HG03175 (cell line): ENCODE data around the gene FBXO8.
"Not testable (repeated sequence)": the region's sequence is repeated elsewhere in the genome, so short reads cannot be mapped to it uniquely, and the experiment has no call there.

ENCODE experiments used
- ATAC-seq: cut with Tn5 transposase; IDR thresholded peaks from one replicate; pipeline ENCODE4 v1.9.1; 2021; ENCODE audit warnings: mild to moderate bottlenecking, moderate library complexity; ENCODE audit not compliant: unreplicated experiment

FBXO8 gene, protein sequence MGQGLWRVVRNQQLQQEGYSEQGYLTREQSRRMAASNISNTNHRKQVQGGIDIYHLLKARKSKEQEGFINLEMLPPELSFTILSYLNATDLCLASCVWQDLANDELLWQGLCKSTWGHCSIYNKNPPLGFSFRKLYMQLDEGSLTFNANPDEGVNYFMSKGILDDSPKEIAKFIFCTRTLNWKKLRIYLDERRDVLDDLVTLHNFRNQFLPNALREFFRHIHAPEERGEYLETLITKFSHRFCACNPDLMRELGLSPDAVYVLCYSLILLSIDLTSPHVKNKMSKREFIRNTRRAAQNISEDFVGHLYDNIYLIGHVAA

DNA sequence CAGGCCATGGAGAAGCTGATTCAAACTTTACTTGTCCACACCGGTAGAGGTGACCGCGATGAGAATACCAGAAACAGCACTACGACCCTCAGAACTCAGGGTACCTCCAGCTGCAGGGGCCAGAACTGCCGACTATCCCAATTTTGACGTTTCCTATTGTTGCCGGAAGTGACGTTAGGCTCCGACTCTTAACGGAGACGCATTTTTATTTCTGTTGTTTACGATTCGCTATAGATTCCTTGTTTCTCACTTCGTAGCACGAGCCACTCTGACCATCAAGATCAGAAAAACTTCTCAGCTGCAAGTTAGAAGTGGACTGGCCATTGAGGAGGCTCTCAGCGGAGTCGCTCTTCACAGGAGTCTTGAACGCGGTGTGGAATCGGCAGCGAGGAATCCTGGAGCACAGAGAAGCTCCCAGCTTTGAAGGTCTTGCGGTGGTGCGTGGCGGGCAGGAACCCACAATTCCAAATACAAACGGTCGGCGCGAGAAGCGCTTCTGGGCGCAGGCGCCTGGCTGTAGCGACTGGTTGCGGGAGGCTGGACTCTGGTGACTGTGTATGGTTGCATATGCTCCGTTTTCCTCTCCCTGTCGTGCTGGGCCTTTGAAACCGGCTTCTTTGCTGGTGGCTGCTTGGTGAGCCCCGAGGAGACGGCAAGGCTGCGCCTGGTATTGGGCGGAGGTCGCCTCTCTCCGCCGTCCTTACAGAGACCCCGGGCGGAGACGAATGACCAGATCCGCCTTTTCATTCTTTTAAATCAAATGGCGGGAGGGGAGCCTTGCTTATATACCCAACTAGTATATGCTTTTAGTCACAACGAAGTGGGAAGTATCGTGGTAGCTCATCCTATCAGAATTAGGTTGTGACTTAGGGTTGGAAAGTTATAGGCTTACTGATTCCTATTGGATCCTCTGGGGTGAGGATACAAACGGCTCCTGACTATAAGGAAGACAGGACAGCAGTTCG is at the start of gene FBXO8, which contains the start of gene CEP44:
TSS of gene FBXO8 (minus strand) at position 161 of the 965 bp plus-strand sequence. CDS start 20,575 bp downstream, outside the sequence.
TSS of gene CEP44 (plus strand) at position 405 of the 965 bp plus-strand sequence. CDS start 15,211 bp downstream, outside the sequence.
- peak; percentile 60 for ATAC-seq

DNA sequence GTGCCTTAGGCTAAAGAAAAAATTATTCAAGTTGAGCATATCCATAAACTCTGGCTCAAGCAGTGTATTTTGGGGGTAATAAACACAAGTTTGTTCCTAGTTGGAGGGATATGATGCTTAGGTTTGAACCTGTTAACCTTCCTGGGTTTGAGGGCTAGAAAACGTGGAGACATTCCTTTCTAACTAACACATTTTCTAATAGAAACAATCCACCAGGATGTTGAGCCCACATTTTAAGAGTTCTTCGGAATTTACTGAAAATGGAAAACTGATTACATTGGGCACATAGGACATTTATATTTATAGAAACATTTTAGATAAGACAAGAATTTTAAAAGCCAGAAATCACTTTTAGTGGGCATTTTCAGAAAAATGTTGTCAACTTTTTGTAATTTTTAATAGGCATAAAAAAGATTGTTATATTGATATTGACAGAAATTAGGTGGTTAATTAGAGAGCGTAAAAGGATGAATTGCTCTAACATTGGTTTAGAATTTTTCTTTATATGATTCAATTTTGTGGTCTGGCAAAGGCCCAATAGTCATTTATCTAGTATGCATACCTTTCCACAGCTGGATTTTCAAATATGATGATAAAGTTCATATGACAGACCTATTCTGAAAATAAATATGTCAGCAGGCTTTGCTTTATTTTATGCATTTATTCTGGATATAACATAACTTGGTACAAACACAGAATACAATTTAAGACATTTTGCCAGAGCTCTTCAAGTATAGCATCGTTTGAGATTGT is 49.5 kb upstream of the FBXO8 start:
- no peak for ATAC-seq

DNA sequence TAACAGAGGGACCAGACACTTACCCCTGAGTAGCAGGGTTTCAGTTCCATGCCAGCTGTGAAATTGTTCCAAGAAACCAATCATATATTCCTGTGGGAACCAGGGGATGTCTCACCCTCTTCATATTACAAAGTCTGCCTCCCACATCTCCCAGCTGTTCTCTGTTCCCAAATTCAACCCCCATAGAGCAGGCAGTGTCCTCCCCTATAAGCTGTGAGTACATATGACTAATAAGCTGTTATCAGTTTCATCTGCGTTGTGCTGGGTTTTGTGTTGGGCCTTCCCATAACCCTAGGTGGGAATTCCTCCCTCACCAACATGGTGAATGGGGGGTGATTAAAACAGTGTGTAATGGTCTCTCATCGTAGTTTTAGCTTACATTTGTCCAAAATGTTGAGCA is 41.3 kb upstream of the FBXO8 start:
- no peak for ATAC-seq

DNA sequence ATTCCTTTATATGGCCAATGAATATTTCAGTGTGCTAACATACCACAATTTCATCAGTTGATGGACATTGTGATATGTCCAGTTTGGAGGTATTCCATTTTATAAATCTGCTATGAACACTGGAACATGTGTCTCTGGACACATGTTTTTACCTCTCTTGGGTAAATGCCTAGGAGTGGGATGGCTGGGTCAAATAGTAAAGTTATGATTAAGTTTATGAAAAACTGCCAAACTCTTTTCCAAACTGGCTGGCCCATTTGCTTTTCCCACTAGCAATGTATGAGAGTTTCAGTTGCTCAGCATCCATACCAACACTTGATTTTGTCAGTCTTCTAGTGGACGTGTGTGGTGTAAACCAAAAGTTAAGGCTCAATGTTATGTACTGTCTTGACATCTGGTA is 40.8 kb upstream of the FBXO8 start:
- ATAC-seq, result no peak

DNA sequence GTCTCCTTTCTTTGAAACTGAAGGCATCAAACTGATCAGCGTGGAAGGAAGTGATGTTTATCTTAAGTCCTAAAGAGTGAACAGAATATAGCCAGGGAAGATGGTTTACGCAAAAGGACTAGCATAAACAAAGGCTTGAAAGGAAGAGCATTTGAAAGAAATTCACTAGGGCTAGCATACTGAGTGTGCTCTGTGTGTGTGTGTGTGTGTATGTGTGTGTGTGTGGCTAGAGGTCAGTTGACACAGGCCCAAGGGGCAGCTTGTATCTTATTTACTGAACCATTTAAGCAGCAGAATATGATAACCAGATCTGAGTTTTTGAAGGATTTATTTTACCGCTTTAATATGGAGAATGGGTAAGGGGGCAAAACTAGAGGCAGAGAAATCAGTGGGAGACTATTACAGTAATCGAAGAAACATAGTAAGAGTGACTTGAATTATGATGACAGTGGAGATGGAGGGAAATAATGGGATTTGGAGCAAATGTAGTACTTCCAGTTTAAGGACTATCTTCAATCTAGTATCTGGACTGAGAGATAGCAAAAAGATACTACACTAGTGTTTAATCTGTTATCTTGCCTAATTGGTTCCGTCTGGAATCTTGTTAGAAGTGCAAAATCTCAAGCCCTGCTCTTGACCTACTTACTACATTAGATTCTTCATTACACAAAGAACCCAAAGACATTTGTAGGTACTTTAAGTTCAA is 37.2 kb upstream of the FBXO8 start:
- ATAC-seq, result no peak

DNA sequence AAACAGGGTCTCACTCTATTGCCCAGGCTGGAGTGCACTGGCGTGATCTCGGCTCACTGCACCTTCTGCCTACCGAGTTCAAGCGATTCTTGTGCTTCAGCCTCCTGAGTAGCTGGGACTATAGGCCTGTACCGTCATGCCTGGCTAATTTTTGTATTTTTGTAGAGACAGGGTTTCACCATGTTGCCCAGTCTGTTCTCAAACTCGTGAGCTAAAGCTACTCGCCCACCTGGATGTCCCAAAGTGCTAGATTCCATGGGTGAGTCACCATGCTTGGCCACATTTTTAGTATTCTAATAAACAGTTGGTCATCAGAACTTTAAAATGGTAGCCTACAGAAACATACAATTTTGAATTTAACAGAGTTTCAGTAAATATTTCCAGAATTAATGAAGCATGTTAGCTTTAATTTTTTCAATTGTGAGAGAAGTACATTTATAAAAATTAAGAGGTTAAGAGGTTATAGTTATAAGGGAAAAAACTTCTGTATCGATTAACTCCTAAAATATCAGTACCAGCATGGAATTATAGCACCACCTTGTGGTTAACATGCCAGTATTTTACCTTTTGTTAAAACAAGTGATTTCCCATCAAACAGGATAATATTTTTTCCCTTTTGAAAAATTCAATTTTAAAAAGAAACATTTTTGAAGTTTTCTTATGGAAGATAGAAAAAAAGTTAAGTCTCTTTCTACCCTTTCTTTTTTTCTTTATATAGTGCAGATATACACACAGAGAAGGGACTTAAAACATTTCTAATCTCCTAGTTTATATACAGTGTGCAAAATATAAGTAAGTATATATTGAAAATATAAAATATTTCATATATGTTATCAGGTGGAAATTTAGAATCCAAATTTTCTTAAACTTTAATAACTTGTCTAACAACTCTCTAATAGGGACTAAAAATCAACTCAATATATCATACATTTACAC is 35.6 kb upstream of the FBXO8 start:
- no peak for ATAC-seq

DNA sequence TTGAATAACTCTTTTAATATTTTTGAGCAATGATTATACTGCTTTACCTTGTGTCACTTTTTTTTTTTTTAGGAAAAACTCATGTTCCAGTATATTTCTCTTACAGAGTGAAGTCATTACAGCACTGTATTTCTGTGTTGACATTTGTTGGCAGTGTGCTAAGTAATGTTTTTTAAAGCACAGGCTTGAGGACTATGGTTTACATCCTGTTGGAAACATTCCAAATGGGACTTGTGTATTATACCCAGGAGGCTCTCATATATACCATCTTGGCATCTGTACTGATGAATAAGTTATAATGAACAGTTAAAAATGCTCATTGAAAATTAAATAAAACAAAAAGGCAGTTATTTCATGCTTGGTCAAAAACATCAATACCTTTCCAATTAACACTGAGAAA is 34.1 kb upstream of the FBXO8 start:
- no peak for ATAC-seq

DNA sequence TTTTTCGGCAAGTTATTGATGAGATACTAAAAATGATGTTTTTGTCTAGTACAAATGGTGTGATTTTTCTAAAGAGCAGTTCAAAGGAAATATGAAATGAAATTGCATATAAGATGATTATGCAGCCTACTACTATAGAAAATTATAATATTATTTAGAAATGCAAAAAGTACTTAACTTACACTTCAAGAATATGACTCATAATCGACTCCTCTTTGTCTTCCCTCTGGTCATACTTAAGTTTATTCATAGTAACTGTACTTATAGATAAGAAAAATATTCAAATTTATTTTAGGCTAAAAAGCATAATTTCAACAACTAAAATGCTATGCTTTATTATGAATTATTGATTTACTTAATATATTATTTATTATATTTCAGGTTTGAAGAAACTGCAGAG is 33.5 kb upstream of the FBXO8 start:
- ATAC-seq, result no peak

DNA sequence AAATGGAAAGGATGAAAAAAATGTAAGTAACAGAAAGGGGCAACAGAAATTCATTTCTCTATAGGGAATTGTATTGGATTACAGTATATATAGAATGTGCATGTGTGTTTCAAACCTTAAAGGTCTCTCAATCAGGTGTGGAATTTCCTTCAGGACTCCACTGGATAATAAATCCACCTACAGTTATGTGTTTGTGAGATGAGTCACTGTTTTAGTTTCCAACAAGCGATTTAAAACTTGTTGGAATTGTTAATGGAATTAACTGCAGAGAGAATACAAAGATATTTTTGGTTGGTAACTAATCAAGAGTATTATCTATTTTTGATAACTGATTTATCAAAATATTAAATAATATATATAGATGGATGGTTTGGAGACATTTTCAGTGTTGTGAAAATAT is 33.1 kb upstream of the FBXO8 start:
- no peak for ATAC-seq

DNA sequence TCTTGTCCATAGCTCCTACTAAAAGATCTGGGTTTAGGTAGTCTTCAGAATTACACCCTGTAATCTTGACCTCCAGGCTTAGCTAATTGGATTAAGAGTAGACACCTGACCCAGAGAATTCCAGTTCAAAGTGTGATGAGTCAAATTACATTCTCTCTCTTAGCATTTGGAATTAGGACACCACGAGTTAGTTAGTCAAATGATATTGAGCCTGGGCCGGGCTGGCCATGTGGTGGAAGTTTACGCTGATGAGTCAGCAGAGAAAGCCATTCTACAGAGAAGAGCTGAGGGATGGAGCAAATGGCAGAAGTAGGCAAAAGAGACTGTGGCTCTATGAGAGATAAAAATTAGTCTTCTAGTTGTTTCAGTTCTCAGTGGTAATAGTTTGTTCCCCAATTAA is 31.3 kb upstream of the FBXO8 start:
- no peak for ATAC-seq

DNA sequence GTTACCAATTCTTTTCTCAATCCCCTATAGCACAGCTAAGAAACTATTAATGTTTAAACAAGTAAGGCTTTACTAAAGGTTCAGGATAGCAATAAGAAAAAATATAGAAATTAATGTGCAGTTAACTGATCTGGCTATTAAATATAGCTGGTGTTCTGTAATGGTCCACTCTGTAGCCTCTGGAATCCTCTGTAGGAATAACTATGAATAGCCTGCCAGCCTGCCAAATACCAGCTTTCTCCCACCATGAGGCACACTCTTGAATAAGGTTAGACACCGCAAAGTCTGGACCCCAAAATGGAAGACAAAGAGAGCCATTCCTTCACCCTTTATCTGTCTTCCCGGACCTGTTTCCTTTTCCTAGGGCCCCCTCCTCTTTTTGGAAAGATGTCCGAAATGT is 30.8 kb upstream of the FBXO8 start:
- ATAC-seq, result no peak

DNA sequence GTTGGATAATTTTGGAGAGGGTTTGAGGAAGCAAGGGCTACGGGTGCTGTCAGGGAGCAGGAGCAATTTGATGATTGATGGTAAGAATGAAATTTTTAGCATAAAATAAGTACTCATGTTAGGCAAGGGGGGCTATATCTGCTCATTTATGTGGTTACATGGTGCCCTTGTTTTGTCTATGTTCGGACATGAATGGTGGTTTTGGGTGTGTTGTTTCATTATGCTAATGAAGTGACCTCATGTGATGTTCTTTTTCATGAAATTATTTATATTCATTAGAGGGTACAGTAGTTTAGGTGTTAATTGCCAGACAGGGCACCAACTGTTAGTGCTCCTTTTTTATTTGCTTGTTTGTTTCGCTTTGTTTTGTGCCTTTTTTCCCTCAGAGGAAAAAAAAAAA is 29.5 kb upstream of the FBXO8 start:
- ATAC-seq, result no peak

DNA sequence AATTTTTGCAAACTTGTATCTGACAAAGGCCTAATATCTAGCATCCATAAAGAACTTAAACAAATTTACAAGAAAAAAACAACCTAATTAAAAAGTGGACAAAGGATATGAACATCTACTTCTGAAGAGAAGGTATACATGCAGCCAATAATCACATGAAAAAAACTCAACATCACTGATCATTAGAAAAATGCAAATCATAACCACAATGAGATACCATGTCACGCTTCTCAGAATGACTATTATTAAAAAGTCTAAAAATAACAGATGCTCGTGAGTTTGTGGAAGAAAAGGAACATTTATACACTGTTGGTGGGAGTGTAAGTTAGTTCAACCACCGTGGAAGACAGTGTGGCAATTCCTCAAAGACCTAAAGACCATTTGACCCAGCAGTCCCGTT is 24.2 kb upstream of the FBXO8 start:
- ATAC-seq, result peak; percentile 69

DNA sequence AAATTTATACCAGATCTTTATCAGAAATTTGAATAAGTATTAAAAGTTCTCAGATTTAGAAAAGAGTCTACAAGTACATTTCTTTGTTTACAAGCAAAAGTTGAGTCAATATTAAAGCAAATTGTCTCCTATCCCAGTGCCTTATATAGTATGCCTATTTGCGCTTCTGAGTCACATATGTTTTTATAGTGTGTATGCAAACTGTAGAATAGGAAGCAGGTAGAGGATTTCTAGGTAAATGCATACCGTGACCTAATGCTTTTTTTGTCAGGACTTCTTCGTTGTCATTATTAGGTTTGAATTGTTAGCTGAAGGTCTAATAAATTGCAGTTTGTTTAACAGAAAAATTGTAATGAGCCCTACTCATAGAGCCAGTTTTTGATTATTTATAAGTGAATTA is 22.5 kb upstream of the FBXO8 start:
- no peak for ATAC-seq

DNA sequence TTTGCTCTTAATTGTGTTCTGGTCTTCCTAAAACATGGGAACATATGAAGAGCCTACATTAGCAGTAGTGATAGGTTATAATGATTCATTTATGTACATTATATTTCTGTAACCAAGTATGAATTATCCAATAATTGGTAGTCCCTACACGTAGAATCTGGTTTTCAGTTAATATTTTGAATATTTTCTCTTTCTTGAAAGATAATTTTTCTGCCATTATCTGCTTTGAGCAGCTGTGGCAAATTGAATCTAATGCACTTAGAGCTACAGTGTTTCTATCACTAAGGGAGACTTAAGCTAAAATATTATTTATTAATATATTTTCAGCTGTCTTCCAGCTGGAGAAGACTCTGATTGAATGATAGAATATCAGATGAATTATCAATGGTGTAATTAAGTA is 21.2 kb upstream of the FBXO8 start:
- no peak for ATAC-seq

DNA sequence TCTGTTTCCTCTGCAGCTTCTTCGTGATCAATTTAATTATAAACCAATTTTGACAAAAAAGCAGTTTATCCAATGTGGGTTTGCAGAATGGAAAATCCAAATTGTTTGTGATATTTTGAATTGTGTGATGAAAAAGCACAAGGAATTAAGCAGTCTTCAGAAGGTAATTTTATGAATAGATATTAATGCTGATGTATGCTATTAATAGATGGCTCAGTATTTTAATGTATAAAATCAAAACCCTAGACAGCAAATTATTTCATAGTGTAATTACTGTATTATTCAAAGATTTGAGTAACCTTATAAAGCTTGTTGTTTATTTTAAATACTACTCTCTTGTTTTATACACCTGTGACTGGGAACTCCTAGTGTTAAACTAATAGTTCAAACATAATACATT is 20.2 kb upstream of the FBXO8 start:
- no peak for ATAC-seq

DNA sequence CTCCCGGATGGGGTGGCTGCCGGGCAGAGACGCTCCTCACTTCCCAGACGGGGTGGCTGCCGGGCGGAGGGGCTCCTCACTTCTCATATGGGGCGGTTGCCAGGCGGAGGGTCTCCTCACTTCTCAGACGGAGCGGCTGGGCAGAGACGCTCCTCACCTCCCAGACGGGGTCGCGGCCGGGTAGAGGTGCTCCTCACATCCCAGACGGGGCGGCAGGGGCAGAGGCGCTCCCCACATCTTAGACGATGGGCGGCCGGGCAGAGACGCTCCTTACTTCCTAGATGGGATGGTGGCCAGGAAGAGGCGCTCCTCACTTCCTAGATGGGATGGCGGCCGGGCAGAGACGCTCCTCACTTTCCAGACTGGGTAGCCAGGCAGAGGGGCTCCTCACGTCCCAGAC is 11.7 kb upstream of the FBXO8 start:
- ATAC-seq, result not testable (repeated sequence)

DNA sequence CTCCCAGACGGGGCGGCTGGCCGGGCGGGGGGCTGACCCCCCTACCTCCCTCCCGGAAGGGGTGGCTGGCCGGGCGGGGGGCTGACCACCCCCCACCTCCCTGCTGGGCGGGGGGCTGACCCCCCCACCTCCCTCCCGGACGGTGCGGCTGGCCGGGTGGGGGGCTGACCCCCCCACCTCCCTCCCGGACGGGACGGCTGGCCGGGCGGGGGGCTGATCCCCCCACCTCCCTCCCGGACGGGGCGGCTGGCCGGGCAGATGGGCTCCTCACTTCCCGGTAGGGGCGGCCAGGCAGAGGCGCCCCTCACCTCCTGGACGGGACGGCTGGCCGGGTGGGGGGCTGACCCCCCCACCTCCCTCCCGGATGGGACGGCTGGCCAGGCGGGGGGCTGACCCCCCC is 11.2 kb upstream of the FBXO8 start:
- ATAC-seq, result not testable (repeated sequence)

DNA sequence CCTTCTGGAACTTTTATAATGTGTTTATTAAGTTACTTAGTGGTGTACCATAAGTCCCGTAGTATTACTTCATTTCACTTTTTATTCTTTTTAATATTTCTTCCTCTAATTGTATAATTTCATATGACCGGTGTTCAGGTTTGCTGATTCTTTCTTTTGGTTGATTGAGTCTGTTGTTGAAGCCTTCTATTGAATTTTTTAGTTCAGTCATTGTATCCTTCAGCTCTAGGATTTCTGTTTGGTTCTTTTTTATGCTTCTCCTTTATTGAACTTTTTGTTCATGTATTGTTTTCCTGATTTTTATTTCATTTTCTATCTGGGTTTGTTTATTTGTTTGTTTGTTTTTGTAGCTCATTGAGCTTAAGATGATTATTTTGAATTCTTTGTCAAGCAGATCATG is 9.0 kb upstream of the FBXO8 start:
- no peak for ATAC-seq

DNA sequence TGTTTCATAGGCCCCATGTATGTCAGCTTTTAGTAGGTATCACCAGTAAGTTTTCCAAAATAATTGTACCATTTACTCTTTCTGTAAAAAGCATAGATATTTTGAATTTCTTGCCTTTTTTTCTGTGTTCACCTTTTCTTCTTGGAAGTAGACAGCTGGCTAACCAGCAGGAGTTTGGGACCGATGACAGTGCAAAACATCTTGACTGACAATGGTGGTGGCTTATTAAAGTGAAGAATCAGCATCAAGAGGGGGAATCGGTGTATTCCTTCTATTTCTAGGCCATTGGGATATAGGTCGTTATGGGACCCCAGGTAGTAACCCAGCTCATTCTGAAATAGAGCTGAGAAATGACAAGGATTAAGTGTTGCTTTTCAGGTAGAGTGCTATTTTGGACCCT is 3.4 kb upstream of the FBXO8 start:
- no peak for ATAC-seq
